T-helper 2 cell treated with Interferon-gamma antibody and Interleukin-4, amounts not matched to agents 100 ng/mL and 5 ng/mL, for 36 hours (primary cell): ENCODE data around the gene C2orf76. TPM values are rescaled to one million over a fixed set of nuclear protein-coding genes. Genes with fewer than 3 reads are reported as not detected.

Source experiments
- intact Hi-C: fragments of 100-400 bp; cut with micrococcal nuclease; formaldehyde crosslinking; loops from one replicate; pipeline ENCODE4 v1.15.1; 2023
- total RNA-seq: library from RNA; stranded (reverse); gene quantifications from 2 replicates; pipeline ENCODE4 v1.2.3, GENCODE V29; 2022

C2orf76 gene
- total RNA-seq, 1 donor from 2014 or later, result 8.6 TPM

DNA sequence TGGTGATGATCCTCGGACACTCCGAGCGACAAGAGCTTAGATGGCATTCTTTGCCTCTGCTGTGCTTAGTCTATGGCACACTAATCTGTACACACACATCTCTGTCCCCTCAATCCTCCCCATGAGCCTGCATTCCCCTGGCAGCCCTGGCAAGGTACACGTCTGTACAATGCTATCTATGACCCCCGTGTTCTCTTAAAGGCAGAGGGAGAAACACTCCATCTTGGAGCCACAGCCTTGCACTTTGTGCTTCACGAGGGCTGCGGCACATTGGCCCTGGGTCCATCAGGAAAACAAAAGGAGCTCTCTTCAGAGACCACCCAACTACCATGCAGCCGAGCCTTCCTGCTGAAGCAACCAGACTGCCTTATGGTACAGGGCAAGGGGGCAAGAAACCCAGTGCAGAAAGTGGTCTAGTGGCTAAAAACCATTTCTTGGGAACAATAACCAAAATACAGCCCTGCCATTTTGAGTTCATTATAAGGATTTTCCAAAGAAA lies 100.5 kb downstream of the C2orf76 start:
- intact Hi-C loops, result no loop called here

GRCh38 chr2:119265693-119266066 lies 101.0 kb downstream of the C2orf76 start:
- intact Hi-C loops, result no loop called here

- intact Hi-C loops, result no loop called here
Observed at GRCh38 chr2:119264781-119265692, 101.6 kb downstream of the C2orf76 start.

- intact Hi-C loops, result no loop called here
Observed at GRCh38 chr2:119263656-119264055, 103.0 kb downstream of the C2orf76 start.

GRCh38 chr2:119263025-119263424 lies 103.6 kb downstream of the C2orf76 start:
- intact Hi-C loops, result no loop called here

DNA sequence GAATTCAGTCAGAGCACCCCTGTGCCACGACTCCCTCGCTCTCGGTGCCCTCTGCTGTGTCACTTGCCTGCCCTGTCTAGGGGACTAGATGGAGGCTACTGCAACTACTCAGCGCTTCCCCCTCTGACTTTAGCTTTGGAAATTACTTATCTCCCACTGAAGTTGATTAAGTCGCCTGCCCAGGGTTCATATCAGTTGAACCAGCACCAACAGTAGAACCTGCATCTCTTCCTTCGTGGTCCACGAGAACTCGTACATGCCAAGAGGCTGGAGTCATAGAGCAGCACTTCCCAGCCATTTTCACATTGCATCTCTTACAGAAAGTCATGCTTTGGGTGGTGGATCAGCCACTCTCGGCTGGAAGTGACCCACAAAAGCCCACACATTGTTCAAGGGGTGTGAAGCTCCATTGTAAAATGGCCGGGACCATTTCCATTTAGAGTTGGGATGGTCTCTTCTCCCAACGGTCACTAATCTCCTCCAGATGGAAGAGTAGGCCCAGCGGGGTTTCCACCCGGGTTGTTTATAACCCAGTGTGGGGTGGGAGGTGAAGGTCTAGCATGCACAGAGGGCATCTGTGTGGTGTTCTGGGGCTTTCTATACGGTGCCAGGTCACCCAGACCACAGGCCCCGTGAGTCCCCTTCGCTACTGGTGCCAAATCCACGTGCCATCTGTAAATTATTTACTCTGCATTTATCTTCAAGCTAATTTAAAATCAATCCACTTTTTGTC lies 105.0 kb downstream of the C2orf76 start:
- intact Hi-C loops, result no loop called here

GRCh38 chr2:119260646-119261492 lies 105.8 kb downstream of the C2orf76 start:
- intact Hi-C loops, result no loop called here

DNA sequence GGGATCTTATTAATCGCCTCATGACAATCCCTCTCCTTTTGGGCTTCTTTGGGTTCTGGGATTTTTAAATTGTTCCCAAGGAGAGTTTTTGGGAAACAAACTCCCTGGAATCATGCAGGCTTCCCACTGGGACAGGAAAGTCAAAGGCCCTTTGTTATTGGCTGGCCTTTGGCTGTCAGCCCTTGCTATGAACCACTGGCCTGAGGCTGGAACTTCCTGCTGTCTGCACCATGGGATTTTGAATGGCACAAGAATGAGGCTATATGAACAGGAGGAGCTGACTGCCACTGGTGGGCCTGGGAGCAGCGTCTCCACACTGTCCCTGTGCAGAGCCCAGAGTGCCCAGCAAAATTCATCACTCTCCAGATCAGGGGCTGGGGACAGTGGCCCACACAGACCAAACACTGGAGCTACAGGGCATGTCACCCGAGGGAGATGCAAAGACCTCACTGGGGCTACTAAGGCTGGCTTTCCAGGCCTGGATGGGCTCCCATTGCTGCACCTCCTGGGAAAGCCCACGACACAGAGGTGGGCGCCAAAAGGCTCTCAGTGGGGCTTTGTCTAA lies 107.3 kb downstream of the C2orf76 start:
- intact Hi-C loops, result no loop called here

DNA sequence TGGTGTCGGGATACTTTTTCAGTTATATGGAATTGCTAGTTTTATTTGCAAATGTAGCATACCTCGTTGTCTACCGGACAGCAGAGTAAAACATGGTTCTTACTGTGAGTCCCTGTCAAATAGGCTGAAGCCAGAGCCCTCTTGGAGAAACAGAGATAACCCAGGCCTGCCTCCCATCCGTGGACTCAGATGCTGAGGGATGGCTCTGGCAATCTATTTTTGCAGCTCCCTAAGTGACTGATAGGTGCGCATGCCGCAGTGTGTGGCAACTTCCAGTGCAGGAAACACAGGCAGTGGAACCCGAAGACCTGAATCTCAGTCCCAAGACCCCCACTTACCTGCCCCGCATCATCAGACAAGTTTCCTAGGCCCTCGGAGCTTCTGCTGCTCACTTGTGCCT lies 109.4 kb downstream of the C2orf76 start:
- intact Hi-C loops, result no loop called here

- intact Hi-C loops, result no loop called here
Observed at GRCh38 chr2:119256582-119256921, 110.1 kb downstream of the C2orf76 start.

- intact Hi-C loops, result no loop called here
Observed at GRCh38 chr2:119255760-119256581, 110.7 kb downstream of the C2orf76 start.

GRCh38 chr2:119254601-119255080 lies 112.0 kb downstream of the C2orf76 start:
- intact Hi-C loops, result no loop called here

- intact Hi-C loops, result no loop called here
Observed at GRCh38 chr2:119253760-119254600, 112.7 kb downstream of the C2orf76 start.

DNA sequence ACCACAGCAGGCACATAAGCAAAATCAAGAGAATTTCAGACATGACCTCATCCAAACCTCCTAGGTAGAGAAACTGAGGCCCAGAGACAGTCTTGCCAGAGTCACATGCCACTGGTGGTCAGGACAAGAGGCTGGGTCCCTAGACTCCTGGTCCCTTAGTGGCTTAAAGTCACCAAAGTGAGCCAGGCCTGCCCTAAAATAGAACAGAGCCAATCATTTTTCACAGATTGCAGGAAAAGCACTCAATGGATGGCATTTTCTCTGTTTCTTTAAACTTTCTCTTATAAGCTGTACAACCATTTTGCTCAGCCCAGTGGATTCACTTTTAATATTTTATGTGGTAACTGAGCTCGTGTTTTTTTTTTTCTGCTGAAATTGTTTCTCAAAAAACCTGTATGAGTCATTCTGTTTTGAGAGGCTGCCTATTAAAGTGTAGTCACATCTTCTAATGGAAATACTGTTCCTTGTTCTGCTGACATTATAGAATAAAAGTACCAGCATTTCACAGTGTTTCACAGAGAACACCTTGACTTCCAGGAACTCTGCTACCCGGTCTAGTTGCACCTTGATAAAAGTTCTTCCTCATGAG lies 113.4 kb downstream of the C2orf76 start:
- intact Hi-C loops, result no loop called here

Other genes starting within 250 kb of the C2orf76 start
- not detected in 2 replicates for gene C1QL2, start 208.1 kb downstream of the C2orf76 start, total RNA-seq
- 0.09 and 0.27 TPM in 2 replicates for gene STEAP3, start 143.0 kb downstream of the C2orf76 start, total RNA-seq
- 115 and 118 TPM in 2 replicates for gene DBI, start 143 bp upstream of the C2orf76 start, total RNA-seq
- gene TMEM37, start 65.0 kb upstream of the C2orf76 start, total RNA-seq, result not detected in 2 replicates
- gene SCTR, start 157.6 kb upstream of the C2orf76 start, total RNA-seq, result not detected in 2 replicates
- gene CFAP221, start 177.6 kb upstream of the C2orf76 start, total RNA-seq, result not detected in 2 replicates